Omental fat pad (tissue), 4 donors: ENCODE measurements around the gene MPV17. TPM values are rescaled to one million over a fixed set of nuclear protein-coding genes. Genes with fewer than 3 reads are reported as not detected.
"Not testable (repeated sequence)": the region's sequence is repeated elsewhere in the genome, so short reads cannot be mapped to it uniquely, and the experiment has no call there.

Experiments used
- ATAC-seq: fragments of 150-250 bp; one replicate; pipeline ENCODE4 v1.9.1; 2016; ENCODE audit warnings: mild to moderate bottlenecking, moderate library complexity; ENCODE audit not compliant: low FRiP score
- DNase-seq: peaks from one replicate; pipeline ENCODE4 v3.0.0-alpha.2; 2019; ENCODE audit warnings: low spot score
- total RNA-seq, 4 donors: library from RNA; depleted of rRNA; stranded (reverse); fragments of >200 nt; gene quantifications; one replicate each; pipeline ENCODE4 v1.1.0, GENCODE V29; 2016
- TF ChIP-seq, protein P1 (sequence below), 3 donors: fragments of 450-650 bp; IDR thresholded peaks; one replicate each; pipeline ENCODE4 v1.5.1; 2016 to 2017; ENCODE audit warnings: antibody characterized with exemption in 3 of 3, mild to moderate bottlenecking in 3 of 3, moderate library complexity in 2 of 3

MPV17 gene
- total RNA-seq, 4 donors from 2014 or later, result 63.0 to 97.8 (median 77.2) TPM

DNA sequence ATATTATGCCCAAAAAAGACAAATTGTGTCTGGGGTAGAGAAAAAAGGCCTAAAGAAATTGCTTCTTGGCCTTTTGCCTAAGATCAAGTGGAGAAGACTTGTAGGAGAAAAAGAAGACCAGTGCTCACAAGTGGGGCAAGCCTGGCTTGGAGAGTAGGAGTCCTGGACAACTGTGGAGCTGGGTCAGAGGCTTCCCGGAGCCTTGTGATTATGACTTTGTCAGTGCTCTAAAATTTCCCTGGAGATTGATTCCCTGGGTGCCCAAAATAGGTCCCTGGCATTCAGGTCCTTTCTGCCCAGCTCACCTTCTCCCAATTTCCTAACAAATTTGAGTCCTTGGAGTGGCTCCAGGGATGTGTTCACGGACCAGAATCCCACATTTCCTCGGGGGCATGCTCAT is 41.5 kb downstream of the MPV17 start:
- TF ChIP-seq, protein P1, sequence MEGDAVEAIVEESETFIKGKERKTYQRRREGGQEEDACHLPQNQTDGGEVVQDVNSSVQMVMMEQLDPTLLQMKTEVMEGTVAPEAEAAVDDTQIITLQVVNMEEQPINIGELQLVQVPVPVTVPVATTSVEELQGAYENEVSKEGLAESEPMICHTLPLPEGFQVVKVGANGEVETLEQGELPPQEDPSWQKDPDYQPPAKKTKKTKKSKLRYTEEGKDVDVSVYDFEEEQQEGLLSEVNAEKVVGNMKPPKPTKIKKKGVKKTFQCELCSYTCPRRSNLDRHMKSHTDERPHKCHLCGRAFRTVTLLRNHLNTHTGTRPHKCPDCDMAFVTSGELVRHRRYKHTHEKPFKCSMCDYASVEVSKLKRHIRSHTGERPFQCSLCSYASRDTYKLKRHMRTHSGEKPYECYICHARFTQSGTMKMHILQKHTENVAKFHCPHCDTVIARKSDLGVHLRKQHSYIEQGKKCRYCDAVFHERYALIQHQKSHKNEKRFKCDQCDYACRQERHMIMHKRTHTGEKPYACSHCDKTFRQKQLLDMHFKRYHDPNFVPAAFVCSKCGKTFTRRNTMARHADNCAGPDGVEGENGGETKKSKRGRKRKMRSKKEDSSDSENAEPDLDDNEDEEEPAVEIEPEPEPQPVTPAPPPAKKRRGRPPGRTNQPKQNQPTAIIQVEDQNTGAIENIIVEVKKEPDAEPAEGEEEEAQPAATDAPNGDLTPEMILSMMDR (IDR thresholded peaks at IDR 0.05), result no peak
- no peak for DNase-seq
- no peak for ATAC-seq

DNA sequence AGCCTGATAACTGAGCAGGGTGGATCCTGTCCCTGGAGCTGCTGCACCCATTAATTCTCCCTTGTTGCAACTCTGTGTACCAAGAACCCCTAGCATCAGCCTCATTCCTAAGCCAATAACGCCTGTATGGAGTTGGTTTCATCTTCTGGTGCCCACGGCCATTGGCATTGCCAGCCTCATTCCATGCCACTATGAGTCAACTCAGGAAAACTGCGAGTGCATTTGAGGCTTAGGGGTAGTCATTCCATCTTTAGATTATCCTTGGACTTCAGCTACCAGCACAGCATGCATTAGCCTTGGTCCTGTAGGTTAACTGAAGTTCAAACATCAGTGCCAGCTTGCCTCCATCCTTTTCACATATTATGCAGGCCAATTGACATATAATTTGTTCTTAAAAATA is 42.1 kb downstream of the MPV17 start:
- ATAC-seq (no peak), DNase-seq (no peak)
- TF ChIP-seq, protein P1 (IDR thresholded peaks at IDR 0.05), result no peak

DNA sequence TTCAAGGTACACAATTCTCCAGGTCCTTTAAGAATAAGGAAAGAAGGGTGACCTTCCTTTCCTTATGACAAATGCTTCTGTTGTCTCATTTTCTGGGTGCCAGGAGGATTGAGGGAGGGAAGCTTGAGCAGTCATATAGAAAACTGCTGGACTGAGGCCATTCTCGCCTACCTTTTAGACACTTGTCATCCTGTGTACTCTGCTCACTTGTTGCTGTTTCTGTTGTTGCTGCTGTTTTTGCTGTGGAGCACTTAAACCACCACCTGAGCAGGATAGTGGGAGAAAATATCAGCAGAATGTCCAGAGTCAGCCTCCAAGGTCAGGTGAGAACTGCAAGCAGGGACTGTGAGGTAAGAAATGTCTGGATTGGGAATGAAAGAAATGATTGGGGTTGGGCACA is 44.9 kb downstream of the MPV17 start:
- TF ChIP-seq, protein P1 (IDR thresholded peaks at IDR 0.05), result no peak
- ATAC-seq (no peak), DNase-seq (no peak)

DNA sequence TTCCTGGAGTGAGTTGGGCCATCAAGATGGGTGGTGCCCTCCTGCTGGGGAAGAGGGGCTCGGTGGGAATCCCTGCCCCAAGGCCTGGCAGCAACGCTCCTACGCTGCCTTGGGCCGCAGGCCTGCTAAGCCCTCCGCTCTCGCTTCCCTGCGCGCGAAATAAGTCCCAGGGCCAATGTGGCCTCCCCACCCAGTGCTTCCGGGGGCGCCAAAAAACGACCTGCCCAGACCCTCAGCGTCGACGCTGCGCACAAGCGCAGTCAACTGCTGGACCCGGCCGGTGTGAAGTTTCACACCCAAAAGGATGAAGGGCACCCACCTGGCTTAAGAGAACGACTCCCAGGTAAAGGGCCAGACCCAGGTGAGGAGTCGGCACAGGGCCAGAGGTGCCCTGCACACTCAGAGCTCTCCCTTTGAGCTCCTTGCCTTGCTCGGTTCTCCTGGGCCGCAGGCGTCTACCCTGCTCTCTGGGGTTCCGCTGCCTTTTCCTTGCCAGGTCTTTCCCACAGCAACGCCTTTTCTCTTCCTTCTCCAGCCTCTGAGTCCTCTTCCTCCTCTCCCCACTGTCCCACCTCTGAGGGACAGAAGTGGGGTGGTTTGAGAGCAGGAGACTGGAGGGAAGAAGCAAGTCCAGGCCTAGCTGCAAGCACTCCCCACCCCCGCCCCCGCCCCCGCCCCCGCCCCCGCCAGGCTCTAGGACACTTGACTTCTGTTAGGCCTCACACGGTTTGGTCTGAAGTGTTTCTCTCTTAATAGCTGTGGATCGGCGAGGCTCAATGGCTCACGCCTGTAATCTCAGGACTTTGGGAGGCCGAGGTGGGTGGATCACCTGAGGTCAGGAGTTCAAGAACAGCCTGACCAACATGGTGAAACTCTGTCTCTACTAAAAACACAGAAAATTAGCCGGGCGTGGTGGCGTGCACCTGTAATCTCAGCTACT is 47.4 kb downstream of the MPV17 start, which contains the start of gene DNAJC5G:
DNAJC5G (plus strand) TSS at position 223 of the 940 bp plus-strand sequence. CDS start 1,296 bp downstream, outside the sequence.
- ATAC-seq (no peak), DNase-seq (no peak)
- TF ChIP-seq, protein P1 (IDR thresholded peaks at IDR 0.05), result no peak

DNA sequence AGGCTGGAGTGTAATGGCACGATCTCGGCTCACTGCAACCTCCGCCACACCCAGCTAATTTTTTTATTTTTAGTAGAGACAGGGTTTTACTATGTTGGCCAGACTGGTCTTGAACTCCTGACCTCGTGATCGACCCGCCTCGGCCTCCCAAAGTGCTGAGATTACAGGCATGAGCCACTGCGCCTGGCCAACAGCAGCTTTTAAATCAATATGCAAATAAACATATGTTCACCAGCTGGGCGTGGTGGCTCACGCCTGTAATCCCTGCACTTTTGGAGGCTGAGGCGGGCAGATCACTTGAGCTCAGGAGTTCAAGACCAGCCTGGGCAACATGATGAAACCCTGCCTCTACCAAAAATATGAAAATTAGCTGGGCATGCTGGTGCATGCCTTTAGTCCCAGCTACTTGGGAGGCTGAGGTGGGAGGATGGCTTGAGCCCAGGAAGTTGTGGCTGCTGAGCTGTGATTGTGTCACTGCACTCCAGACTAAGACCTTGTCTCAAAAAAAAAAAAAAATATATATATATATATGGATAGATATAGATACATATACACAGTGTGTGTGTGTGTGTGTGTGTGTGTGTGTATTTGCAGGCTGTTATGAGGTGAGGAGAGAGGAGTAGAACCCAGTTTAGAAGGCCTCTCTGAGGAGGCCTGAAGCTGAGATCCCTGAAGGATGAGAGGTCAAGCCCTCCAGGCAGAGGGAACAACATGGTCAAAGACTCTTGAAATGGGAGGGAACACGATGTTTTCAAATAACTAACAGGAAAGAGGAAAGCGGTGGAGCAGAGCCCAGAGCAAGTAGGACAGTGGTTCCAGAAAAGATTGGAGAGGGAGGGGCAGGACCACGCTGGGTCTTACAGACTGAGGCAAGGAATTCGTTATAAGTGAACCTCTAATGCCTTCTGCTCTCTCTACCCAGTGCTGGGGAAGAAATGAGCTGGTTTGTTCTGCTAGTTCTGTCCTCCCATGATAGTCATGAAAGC is 50.1 kb downstream of the MPV17 start:
- not testable (repeated sequence) for DNase-seq, ATAC-seq

DNA sequence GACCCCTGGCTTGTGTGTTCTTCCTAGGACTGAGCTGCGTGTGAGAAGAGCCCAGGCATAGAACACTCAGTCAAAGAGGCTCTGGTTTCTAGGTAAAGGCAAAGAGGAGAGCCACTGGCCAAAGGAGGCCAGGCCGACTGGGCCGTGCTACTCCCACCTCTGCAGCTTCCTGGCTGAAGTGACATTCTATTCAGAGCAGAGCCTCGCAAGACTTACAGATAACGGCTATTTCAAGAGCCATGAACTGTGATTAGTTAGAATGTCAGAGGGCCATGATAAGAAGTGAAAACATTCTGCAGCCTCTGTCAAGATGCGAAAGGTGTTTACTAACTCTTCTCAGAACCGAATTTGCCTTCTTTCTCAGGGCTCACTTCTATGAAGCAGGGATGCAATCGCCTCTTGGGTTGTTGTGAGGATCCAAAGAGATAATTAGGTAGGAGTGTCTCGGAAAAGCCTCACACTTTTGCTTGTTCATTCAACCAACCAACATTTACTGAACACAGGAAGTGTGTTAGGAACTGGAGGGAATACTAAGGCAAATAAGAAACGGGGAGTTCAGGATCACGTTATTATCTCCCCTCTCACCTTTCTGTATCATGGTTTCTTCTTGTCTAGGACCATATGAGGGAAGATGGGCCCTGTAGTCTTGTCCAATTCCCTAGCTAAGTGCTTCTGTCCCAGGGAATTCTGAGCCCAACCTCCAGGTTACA is 51.1 kb downstream of the MPV17 start:
- no peak for DNase-seq
- no peak for ATAC-seq
- TF ChIP-seq, protein P1 (IDR thresholded peaks at IDR 0.05), result no peak
